HG02981 (cell line): Measurements from ENCODE around the gene ANXA9.

Experiments
- ATAC-seq: cut with Tn5 transposase; IDR thresholded peaks from one replicate; pipeline ENCODE4 v1.9.1; 2021; ENCODE audit warnings: mild to moderate bottlenecking, moderate library complexity; ENCODE audit not compliant: unreplicated experiment

Gene ANXA9

GRCh38 chr1:151002051-151002450, 20.0 kb downstream of the ANXA9 start:
- no peak for ATAC-seq

GRCh38 chr1:151002611-151003010, 20.5 kb downstream of the ANXA9 start:
- no peak for ATAC-seq

GRCh38 chr1:151003180-151003579, 21.1 kb downstream of the ANXA9 start:
- ATAC-seq: no peak

GRCh38 chr1:151005729-151006319, 23.7 kb downstream of the ANXA9 start:
- no peak for ATAC-seq

- peak; percentile 46 for ATAC-seq
Observed at GRCh38 chr1:151006327-151007052, 24.4 kb downstream of the ANXA9 start, which contains the start of gene MINDY1. TSS of gene MINDY1 (minus strand) at chr1:151006902. CDS start at chr1:151002617, 4,285 bp downstream.

- no peak for ATAC-seq
Observed at GRCh38 chr1:151007853-151008243, 25.8 kb downstream of the ANXA9 start.

- peak; percentile 78 for ATAC-seq
Observed at GRCh38 chr1:151008244-151009205, 26.4 kb downstream of the ANXA9 start, which contains the start of gene PRUNE1. TSS of gene PRUNE1 (plus strand) at chr1:151008449. CDS start at chr1:151008633, 184 bp downstream.

- ATAC-seq: no peak
Observed at GRCh38 chr1:151009206-151009587, 27.1 kb downstream of the ANXA9 start.

GRCh38 chr1:151009674-151010345, 27.7 kb downstream of the ANXA9 start:
- no peak for ATAC-seq

- no peak for ATAC-seq
Observed at GRCh38 chr1:151010346-151010726, 28.2 kb downstream of the ANXA9 start.

- no peak for ATAC-seq
Observed at GRCh38 chr1:151011154-151011850, 29.2 kb downstream of the ANXA9 start.

- ATAC-seq: no peak
Observed at GRCh38 chr1:151012684-151013471, 30.8 kb downstream of the ANXA9 start.

- no peak for ATAC-seq
Observed at GRCh38 chr1:151013518-151013917, 31.4 kb downstream of the ANXA9 start.

GRCh38 chr1:151024540-151025146, 42.6 kb downstream of the ANXA9 start:
- ATAC-seq: no peak

GRCh38 chr1:151026460-151026859, 44.4 kb downstream of the ANXA9 start:
- ATAC-seq: no peak

GRCh38 chr1:151032164-151032563, 50.1 kb downstream of the ANXA9 start:
- ATAC-seq: no peak

- ATAC-seq: no peak
Observed at GRCh38 chr1:151035167-151035566, 53.1 kb downstream of the ANXA9 start.

GRCh38 chr1:151036356-151036755, 54.3 kb downstream of the ANXA9 start, which contains the start of gene BNIPL:
TSS of gene BNIPL (plus strand) at chr1:151036586. CDS start at chr1:151036726, 140 bp downstream.
- ATAC-seq: no peak

GRCh38 chr1:151037032-151037431, 54.9 kb downstream of the ANXA9 start:
- ATAC-seq: no peak
